ENCODE measurements around the gene ITGB7.
"Not testable (repeated sequence)": the region's sequence is repeated elsewhere in the genome, so short reads cannot be mapped to it uniquely, and the experiment has no call there.

ITGB7 gene

DNA sequence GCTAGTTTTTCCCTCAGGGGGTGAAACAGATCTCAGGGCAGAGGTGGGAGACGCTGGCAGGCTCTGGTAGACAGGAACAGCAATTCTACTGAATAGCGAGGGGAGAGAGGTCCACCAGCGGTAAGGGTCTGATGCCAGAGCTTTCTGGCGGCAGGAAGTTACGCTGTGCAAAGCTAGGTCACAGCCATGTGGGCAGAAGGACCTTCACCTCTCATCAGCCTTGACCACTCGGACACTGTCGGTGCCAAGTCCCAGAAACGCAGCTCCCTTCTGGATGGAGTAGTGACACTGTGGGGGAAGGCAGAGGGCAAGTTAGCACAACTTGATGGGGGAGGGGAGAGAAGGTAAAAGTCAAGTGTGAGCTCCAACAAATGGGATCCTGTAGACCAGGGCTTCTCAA, 36.8 kb downstream of the ITGB7 start:
- H3K27ac ChIP-seq = no peak overlapping the region
- H3K4me3 ChIP-seq = no peak overlapping the region

GRCh38 chr12:53169644-53170043, 37.4 kb downstream of the ITGB7 start:
- Histone ChIP-seq H3K4me3 (no peak overlapping the region), H3K27ac (no peak overlapping the region)

DNA sequence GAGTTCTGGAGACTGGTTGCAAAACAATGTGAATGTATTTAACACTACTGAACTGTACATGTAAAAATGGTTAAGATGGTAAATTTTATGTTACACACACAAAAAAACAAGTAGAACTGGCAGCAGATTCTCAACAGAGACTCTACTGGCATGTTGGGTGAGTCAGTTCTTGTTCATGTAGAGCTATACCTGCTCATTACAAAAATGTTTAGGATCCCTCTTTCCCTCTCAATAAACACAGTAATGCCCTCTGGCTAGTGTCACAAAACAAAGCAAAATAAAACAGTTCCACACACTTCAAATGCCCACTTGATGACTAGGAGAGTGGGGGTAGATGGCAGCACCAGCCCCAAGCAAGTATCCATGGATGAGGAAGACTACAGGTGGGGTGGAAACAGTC, 40.2 kb downstream of the ITGB7 start:
- Histone ChIP-seq H3K4me3 (no peak overlapping the region), H3K27ac (no peak overlapping the region)

DNA sequence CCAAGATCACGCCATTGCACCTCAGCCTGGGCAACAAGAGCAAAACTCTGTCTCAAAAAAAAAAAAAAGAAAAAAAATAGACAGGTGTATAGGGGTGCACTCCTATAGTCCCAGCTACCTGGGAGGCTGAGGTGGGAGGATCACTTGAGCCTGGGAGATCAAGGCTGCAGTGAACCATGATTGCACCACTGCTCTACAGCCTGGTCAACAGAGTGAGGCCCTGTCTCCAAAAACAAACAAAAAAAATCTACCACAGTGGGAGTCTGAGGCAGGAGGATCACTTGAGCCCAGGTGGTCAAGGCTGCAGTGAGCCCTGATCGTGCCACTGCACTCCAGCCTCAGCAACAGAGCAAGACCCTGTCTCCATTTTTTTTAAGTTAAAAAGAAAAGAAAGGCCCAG, 44.0 kb downstream of the ITGB7 start:
- H3K4me3 ChIP-seq, H3K27ac ChIP-seq: not testable (repeated sequence)

GRCh38 chr12:53161119-53161911, 45.7 kb downstream of the ITGB7 start:
- Histone ChIP-seq H3K4me3 (no peak overlapping the region), H3K27ac (no peak overlapping the region)

DNA sequence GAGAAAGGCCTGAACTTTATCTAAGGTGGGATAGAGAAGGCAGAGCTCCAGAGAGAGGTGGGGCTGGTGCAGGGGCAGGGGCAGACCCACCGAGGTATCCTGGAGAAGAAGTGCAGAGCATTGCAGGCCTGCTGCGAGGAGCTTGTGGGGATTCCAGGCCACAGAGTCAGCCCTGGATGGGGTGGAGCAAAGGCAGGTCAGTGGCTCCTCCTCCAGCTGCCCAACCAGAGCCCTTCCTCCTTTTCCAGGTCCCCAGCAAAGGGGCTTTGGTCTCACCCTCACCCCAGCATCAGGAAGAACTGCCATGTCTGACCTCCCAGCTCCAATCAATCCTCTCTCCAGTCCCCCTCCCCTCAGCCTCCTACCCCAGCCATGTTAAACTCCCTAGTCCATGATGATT, 46.4 kb downstream of the ITGB7 start:
- H3K27ac ChIP-seq = no peak overlapping the region

GRCh38 chr12:53160000-53160399, 47.1 kb downstream of the ITGB7 start:
- no peak overlapping the region for H3K27ac ChIP-seq
- H3K4me3 ChIP-seq = no peak overlapping the region

More for the DNA sequence above, 46.4 kb downstream of the ITGB7 start:
- no peak overlapping the region for H3K4me3 ChIP-seq

- no peak overlapping the region for H3K27ac ChIP-seq
- no peak overlapping the region for H3K4me3 ChIP-seq
Measured at GRCh38 chr12:53159195-53159839, 47.7 kb downstream of the ITGB7 start.

DNA sequence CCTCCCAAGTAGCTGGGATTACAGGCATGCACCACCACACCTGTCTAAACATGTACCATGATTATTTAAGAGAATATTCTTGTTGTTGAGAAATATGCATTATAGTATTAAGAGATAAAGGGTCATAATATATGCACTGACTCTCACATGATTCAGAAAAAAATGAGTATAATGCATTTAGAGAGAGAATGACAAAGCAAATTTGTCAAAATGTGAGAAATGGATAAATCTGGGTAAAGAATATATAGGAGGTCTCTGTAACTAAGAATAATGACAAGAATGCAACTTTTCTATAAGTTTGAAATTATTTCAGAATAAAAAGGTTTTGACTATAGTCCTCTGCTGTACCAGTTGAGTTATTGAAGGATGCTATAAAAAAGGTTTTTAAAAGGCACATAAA, 54.7 kb downstream of the ITGB7 start:
- Histone ChIP-seq H3K27ac (no peak overlapping the region), H3K4me3 (no peak overlapping the region)

DNA sequence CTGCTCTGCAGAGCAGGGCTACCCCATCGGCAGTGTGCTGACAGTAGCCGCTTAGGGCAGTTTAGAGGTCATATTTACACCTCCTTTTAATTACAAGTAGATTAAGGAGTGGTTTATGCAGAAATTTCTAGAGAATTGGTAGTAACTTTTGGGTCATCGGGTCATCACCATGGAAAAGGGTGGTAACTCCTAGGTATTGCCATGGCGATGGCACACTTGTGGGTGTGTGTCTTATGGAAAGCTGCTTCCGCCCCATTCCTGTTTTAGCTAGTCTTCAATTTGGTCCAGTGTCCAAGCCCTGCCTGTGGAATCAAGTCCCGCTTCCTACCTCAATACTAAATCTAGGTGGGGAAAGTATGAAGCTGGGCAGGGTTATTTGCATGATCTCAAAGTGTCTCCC, 56.0 kb downstream of the ITGB7 start:
- H3K4me3 ChIP-seq = no peak overlapping the region
- H3K27ac ChIP-seq = no peak overlapping the region

DNA sequence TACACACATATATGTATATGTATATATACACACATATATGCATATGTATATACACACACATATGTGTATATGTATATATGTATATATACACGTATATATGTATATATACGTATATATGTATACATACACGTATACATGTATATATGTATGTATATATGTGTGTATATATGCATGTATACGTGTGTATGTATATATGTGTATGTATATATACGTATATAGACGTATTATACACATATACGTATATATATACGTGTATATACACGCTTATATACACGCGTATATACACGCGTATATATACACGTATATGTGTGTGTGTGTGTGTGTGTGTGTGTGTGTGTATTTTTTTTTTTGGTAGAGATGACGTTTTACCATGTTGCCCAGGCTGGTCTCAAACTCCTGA, 59.4 kb downstream of the ITGB7 start:
- H3K4me3 ChIP-seq = no peak overlapping the region
- no peak overlapping the region for H3K27ac ChIP-seq

GRCh38 chr12:53147181-53147580, 59.9 kb downstream of the ITGB7 start:
- Histone ChIP-seq H3K4me3 (no peak overlapping the region), H3K27ac (no peak overlapping the region)

- no peak overlapping the region for H3K27ac ChIP-seq
- H3K4me3 ChIP-seq = no peak overlapping the region
Measured at GRCh38 chr12:53145383-53146260, 61.4 kb downstream of the ITGB7 start.

GRCh38 chr12:53143355-53143754, 63.7 kb downstream of the ITGB7 start:
- no peak overlapping the region for H3K27ac ChIP-seq
- H3K4me3 ChIP-seq = no peak overlapping the region
